K562 (cell line): ENCODE results near the gene ZFAND2B. TPM values are rescaled to one million over a fixed set of nuclear protein-coding genes. Genes with fewer than 3 reads are reported as not detected.

ENCODE experiments used
- FOXP4 ChIP-seq: sonication (generic); formaldehyde crosslinking; IDR thresholded peaks from 2 replicates; pipeline ENCODE4 v1.8.0; 2022; ENCODE audit warnings: mild to moderate bottlenecking, missing genetic modification reagents, borderline replicate concordance
- HMG20A ChIP-seq: fragments of 450-650 bp; formaldehyde crosslinking; conservative IDR thresholded peaks from 2 replicates; pipeline ENCODE4 v1.4.0; 2020; ENCODE audit warnings: mild to moderate bottlenecking, mixed read lengths
- JUN ChIP-seq, 2 experiments: sonication (generic) in 1 of 2; formaldehyde crosslinking in 1 of 2; IDR thresholded peaks; 2 replicates each; pipeline versions ENCODE4 v1.6.1 to v1.8.0; 2012 to 2022; ENCODE audit warnings: borderline replicate concordance in 2 of 2, mild to moderate bottlenecking in 2 of 2, improper control_type of control experiment in 1 of 2, low read depth in 1 of 2, low read length in 1 of 2, missing genetic modification reagents in 1 of 2
- L3MBTL2 ChIP-seq: fragments of 450-650 bp; IDR thresholded peaks from 2 replicates; pipeline ENCODE4 v1.6.1; 2016; ENCODE audit warnings: mild to moderate bottlenecking, moderate library complexity
- MAZ ChIP-seq, 2 experiments: fragments of 450-650 bp in 1 of 2; sonication (generic) in 1 of 2; formaldehyde crosslinking; IDR thresholded peaks in 1 of 2; conservative IDR thresholded peaks in 1 of 2; 2 replicates each; pipeline versions ENCODE4 v1.4.0 to v1.5.0; 2020; ENCODE audit warnings: mild to moderate bottlenecking in 1 of 2, missing genetic modification reagents in 1 of 2
- NFIC ChIP-seq: fragments of 450-650 bp; IDR thresholded peaks from 2 replicates; pipeline ENCODE4 v1.6.1; 2017; ENCODE audit warnings: mild to moderate bottlenecking, inconsistent platforms
- NRF1 ChIP-seq, 2 experiments: fragments of 450-650 bp; IDR thresholded peaks in 1 of 2; conservative IDR thresholded peaks in 1 of 2; 2 replicates each; pipeline ENCODE4 v1.6.1; 2014; ENCODE audit warnings: mild to moderate bottlenecking in 2 of 2
- RAD51 ChIP-seq: fragments of 450-650 bp; IDR thresholded peaks from 2 replicates; pipeline ENCODE4 v1.7.1; 2016; ENCODE audit warnings: low read depth, mild to moderate bottlenecking, borderline replicate concordance
- RBFOX2 ChIP-seq: fragments of 200-400 bp; formaldehyde crosslinking; IDR thresholded peaks from 2 replicates; pipeline ENCODE4 v1.6.1; 2017; ENCODE audit warnings: low read depth, mild to moderate bottlenecking, low read length, moderate library complexity
- RBM17 ChIP-seq: fragments of 200-400 bp; formaldehyde crosslinking; IDR thresholded peaks from 2 replicates; pipeline ENCODE4 v1.6.1; 2017; ENCODE audit warnings: low read depth, mild to moderate bottlenecking, low read length, borderline replicate concordance
- ZFX ChIP-seq: sonication (generic); formaldehyde crosslinking; IDR thresholded peaks from 2 replicates; pipeline ENCODE4 v1.8.0; 2022; ENCODE audit warnings: mild to moderate bottlenecking, missing genetic modification reagents, moderate library complexity
- ZNF197 ChIP-seq: fragments of 200-800 bp; sonication (Bioruptor generic); IDR thresholded peaks from 2 replicates; pipeline ENCODE4 v1.6.1; 2016; ENCODE audit warnings: low read depth, missing genetic modification characterization, missing compliant biosample characterization
- ZNF717 ChIP-seq: fragments of 250-450 bp; sonication (Bioruptor Pico); IDR thresholded peaks from 2 replicates; pipeline ENCODE4 v1.5.0; 2021
- polyA plus RNA-seq, 8 experiments: library from polyadenylated mRNA; depleted of rRNA in 4 of 8; stranded (reverse) in 5 of 8; unstranded in 3 of 8; fragments of >200 nt; fragmentation: Nextera tagmentation in 2 of 8; fragmentation: Illumina TruSeq in 1 of 8; extraction: Ambion mirVana in 2 of 8; extraction: Trizol in 1 of 8; gene quantifications; 2 replicates each; pipeline versions ENCODE4 v1.2.1 to v1.2.3, GENCODE V29; 2011 to 2014; ENCODE audit warnings: inconsistent platforms in 1 of 8, missing spikeins in 1 of 8
- total RNA-seq, 7 experiments: library from RNA; depleted of rRNA in 6 of 7; stranded (reverse); fragments of >200 nt in 6 of 7; fragmentation: Illumina TruSeq in 2 of 7; extraction: Trizol in 2 of 7; gene quantifications; 2 replicates each; pipeline versions ENCODE4 v1.2.1 to v1.2.3, GENCODE V29; 2011 to 2021; ENCODE audit warnings: low replicate concordance in 1 of 7
- TF ChIP-seq, protein P1 (sequence below), 2 experiments: IDR thresholded peaks; 2 replicates each; pipeline ENCODE4 v1.6.1; 2011; ENCODE audit warnings: borderline replicate concordance in 1 of 2, control low read depth in 1 of 2, low read depth in 1 of 2, low read length in 1 of 2, mild to moderate bottlenecking in 1 of 2, mixed read lengths in 1 of 2, moderate library complexity in 1 of 2; ENCODE audit not compliant: insufficient read depth in 1 of 2, insufficient read length in 1 of 2, poor library complexity in 1 of 2, severe bottlenecking in 1 of 2; ENCODE audit errors: extremely low read depth in 1 of 2
- TF ChIP-seq, protein P2 (sequence below): fragments of 450-650 bp; conservative IDR thresholded peaks from 2 replicates; pipeline ENCODE4 v1.6.1; 2016; ENCODE audit warnings: missing genetic modification characterization, low read depth, mild to moderate bottlenecking, control low read depth, missing compliant biosample characterization
- TF ChIP-seq, protein P3 (sequence below), 3 experiments: fragments of 200-800 bp in 1 of 3; sonication (Bioruptor generic) in 1 of 3; sonication (generic) in 1 of 3; formaldehyde crosslinking in 1 of 3; IDR thresholded peaks; 2 replicates each; pipeline versions ENCODE4 v1.6.1 to v1.8.0; 2016 to 2022; ENCODE audit warnings: mild to moderate bottlenecking in 2 of 3, missing compliant biosample characterization in 2 of 3, missing genetic modification characterization in 2 of 3, missing genetic modification reagents in 1 of 3
- TF ChIP-seq, protein P4 (sequence below): sonication (generic); formaldehyde crosslinking; IDR thresholded peaks from 2 replicates; pipeline ENCODE4 v1.9.0; 2022; ENCODE audit warnings: mild to moderate bottlenecking, missing genetic modification reagents

The ZFAND2B gene
- total and polyA plus RNA-seq, 9 of the 15 experiments (the other 6 are each of a cell fraction or from before 2014, with no cell fraction given) = 9.9 to 33.3 (median 26.1) TPM

- TF ChIP-seq, protein P1, sequence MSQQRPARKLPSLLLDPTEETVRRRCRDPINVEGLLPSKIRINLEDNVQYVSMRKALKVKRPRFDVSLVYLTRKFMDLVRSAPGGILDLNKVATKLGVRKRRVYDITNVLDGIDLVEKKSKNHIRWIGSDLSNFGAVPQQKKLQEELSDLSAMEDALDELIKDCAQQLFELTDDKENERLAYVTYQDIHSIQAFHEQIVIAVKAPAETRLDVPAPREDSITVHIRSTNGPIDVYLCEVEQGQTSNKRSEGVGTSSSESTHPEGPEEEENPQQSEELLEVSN (IDR thresholded peaks at IDR 0.05; ENCODE audit: borderline replicate concordance in 1 of 2, extremely low read depth in 1 of 2, insufficient read depth in 1 of 2, insufficient read length in 1 of 2, low read depth in 1 of 2, low read length in 1 of 2, poor library complexity in 1 of 2, severe bottlenecking in 1 of 2) = peak; percentile 97
- TF ChIP-seq ZNF717 (CRISPR knock-in tag) = peak; percentile 61; the same call in 1 of the 2 replicates
- TF ChIP-seq NFIC = peak; percentile 70
- no peak for TF ChIP-seq RBM17
- TF ChIP-seq, protein P2, sequence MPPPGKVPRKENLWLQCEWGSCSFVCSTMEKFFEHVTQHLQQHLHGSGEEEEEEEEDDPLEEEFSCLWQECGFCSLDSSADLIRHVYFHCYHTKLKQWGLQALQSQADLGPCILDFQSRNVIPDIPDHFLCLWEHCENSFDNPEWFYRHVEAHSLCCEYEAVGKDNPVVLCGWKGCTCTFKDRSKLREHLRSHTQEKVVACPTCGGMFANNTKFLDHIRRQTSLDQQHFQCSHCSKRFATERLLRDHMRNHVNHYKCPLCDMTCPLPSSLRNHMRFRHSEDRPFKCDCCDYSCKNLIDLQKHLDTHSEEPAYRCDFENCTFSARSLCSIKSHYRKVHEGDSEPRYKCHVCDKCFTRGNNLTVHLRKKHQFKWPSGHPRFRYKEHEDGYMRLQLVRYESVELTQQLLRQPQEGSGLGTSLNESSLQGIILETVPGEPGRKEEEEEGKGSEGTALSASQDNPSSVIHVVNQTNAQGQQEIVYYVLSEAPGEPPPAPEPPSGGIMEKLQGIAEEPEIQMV = no peak
- TF ChIP-seq, protein P3, sequence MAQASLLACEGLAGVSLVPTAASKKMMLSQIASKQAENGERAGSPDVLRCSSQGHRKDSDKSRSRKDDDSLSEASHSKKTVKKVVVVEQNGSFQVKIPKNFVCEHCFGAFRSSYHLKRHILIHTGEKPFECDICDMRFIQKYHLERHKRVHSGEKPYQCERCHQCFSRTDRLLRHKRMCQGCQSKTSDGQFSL (CRISPR knock-in tag; IDR thresholded peaks at IDR 0.05) = peak; percentile 42; the same call in 1 of the 2 replicates
- TF ChIP-seq, protein P3 (tag; IDR thresholded peaks at IDR 0.05) = no peak
- 0 out of 2 replicates have a peak, but pooled peaks have one; percentile 37 for TF ChIP-seq FOXP4 (CRISPR knock-in tag)
- TF ChIP-seq ZFX (CRISPR knock-in tag) = peak; percentile 84
- TF ChIP-seq L3MBTL2 = peak; percentile 97
- peak; percentile 84 for TF ChIP-seq RBFOX2
- TF ChIP-seq JUN (IDR thresholded peaks at IDR 0.05; ENCODE audit: borderline replicate concordance, low read depth, low read length) = peak; percentile 65; the same call in 1 of the 2 replicates
- peak; percentile 44; the same call in 1 of the 2 replicates for TF ChIP-seq JUN (CRISPR knock-in tag; IDR thresholded peaks at IDR 0.05; ENCODE audit: borderline replicate concordance)
- TF ChIP-seq, protein P4, sequence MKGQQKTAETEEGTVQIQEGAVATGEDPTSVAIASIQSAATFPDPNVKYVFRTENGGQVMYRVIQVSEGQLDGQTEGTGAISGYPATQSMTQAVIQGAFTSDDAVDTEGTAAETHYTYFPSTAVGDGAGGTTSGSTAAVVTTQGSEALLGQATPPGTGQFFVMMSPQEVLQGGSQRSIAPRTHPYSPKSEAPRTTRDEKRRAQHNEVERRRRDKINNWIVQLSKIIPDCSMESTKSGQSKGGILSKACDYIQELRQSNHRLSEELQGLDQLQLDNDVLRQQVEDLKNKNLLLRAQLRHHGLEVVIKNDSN (CRISPR knock-in tag) = peak; percentile 99
- TF ChIP-seq MAZ (CRISPR knock-in tag; conservative IDR thresholded peaks at IDR 0.05 in 1 of 2, IDR thresholded peaks at IDR 0.05 in 1 of 2) = peak; percentile 61 to 81; a peak in 3 of 4 replicates
- TF ChIP-seq HMG20A = no peak
- peak; percentile 96 for TF ChIP-seq RAD51
- peak; percentile 64 to 69 for TF ChIP-seq NRF1 (conservative IDR thresholded peaks at IDR 0.05 in 1 of 2, IDR thresholded peaks at IDR 0.05 in 1 of 2)
- no peak for TF ChIP-seq ZNF197 (CRISPR knock-in tag)
Measured at GRCh38 chr2:219218732-219219701, 12.4 kb downstream of the ZFAND2B start, which contains the start of gene ABCB6 (continued).
